ENCODE data around the gene BSPH1.

The BSPH1 gene

DNA sequence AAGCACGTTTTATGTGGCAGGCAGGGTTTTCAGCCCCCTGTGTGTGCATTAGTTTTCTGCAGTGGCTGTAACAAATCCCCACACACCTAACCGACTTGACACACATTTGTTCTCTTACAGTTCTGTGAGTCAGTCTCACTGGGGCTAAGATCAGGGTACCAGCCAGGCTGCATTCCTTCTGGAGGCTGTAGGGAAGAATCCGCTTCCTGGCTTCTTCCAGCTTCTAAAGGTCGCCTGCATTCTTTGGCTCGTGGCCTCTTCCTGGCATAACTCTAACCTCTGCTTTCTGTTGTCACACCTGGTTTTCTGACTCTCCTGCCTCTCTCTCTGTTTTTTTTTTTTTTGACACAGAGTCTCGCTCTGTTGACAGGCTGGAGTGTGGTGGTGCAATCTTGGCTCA is 8.9 kb upstream of the BSPH1 start:
- Histone ChIP-seq H4K20me1 (ENCODE audit: low read depth, low read length) (no peaks in the 10 kb centered on the region), H3K27me3 (ENCODE audit: low read length) (no peaks in the 10 kb centered on the region), H3K9me3 (ENCODE audit: insufficient read depth, low read length) (no peaks in the 10 kb centered on the region), H3K9me2 (replicated peaks; ENCODE audit: insufficient read depth, low read length) (no peaks in the 10 kb centered on the region), H2AFZ (ENCODE audit: low read depth, low read length, severe bottlenecking) (no peak overlapping the region), H3K36me3 (ENCODE audit: low read length) (no peaks in the 10 kb centered on the region), H3K9ac (ENCODE audit: low read length) (no peak overlapping the region), H3K27ac (ENCODE audit: low read depth, low read length) (no peak overlapping the region), H3F3A (ENCODE audit: insufficient read depth) (no peaks in the 10 kb centered on the region), H3K79me2 (ENCODE audit: insufficient read depth, low read length) (no peaks in the 10 kb centered on the region), H3K4me3 (ENCODE audit: insufficient read depth, low read length, poor library complexity, severe bottlenecking) (no peak overlapping the region), H3K4me2 (ENCODE audit: low read depth, low read length, poor library complexity, severe bottlenecking) (no peak overlapping the region)
- TF ChIP-seq EZH2phosphoT487 (conservative IDR thresholded peaks at IDR 0.05; ENCODE audit: low read length): no peak
- TF ChIP-seq, protein P1, sequence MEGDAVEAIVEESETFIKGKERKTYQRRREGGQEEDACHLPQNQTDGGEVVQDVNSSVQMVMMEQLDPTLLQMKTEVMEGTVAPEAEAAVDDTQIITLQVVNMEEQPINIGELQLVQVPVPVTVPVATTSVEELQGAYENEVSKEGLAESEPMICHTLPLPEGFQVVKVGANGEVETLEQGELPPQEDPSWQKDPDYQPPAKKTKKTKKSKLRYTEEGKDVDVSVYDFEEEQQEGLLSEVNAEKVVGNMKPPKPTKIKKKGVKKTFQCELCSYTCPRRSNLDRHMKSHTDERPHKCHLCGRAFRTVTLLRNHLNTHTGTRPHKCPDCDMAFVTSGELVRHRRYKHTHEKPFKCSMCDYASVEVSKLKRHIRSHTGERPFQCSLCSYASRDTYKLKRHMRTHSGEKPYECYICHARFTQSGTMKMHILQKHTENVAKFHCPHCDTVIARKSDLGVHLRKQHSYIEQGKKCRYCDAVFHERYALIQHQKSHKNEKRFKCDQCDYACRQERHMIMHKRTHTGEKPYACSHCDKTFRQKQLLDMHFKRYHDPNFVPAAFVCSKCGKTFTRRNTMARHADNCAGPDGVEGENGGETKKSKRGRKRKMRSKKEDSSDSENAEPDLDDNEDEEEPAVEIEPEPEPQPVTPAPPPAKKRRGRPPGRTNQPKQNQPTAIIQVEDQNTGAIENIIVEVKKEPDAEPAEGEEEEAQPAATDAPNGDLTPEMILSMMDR (IDR thresholded peaks at IDR 0.05; ENCODE audit: insufficient read depth, low read length, poor library complexity, severe bottlenecking): no peak

DNA sequence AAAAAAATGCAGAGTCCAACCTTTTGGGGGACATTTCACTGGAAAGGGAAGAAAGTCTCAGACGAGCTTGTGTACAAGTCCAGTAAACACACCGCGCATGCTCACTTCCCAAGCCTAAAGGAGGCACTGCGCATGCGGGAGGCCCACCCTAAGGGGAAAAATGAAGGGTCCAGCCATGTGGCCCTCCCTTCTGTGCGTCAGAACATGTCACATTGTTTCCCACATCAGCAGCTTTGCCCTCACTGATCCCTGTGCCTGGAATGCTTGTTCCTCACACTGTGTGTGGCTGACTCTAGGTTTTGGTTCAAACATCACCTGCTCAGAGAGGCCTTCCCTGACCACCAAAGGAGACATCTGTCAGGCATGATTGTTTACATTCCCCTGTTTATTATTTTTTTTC is 6.8 kb upstream of the BSPH1 start:
- Histone ChIP-seq H3K27me3 (ENCODE audit: low read length) (no peaks in the 10 kb centered on the region), H4K20me1 (ENCODE audit: low read depth, low read length) (no peaks in the 10 kb centered on the region), H3K9me2 (replicated peaks; ENCODE audit: insufficient read depth, low read length) (no peaks in the 10 kb centered on the region), H3K9me3 (ENCODE audit: insufficient read depth, low read length) (no peaks in the 10 kb centered on the region), H3F3A (ENCODE audit: insufficient read depth) (no peaks in the 10 kb centered on the region), H3K4me2 (ENCODE audit: low read depth, low read length, poor library complexity, severe bottlenecking) (no peak overlapping the region), H3K36me3 (ENCODE audit: low read length) (no peaks in the 10 kb centered on the region), H3K27ac (ENCODE audit: low read depth, low read length) (no peak overlapping the region), H2AFZ (ENCODE audit: low read depth, low read length, severe bottlenecking) (no peak overlapping the region), H3K79me2 (ENCODE audit: insufficient read depth, low read length) (no peaks in the 10 kb centered on the region), H3K9ac (ENCODE audit: low read length) (no peak overlapping the region), H3K4me3 (ENCODE audit: insufficient read depth, low read length, poor library complexity, severe bottlenecking) (no peak overlapping the region)
- no peak for TF ChIP-seq EZH2phosphoT487 (conservative IDR thresholded peaks at IDR 0.05; ENCODE audit: low read length)

DNA sequence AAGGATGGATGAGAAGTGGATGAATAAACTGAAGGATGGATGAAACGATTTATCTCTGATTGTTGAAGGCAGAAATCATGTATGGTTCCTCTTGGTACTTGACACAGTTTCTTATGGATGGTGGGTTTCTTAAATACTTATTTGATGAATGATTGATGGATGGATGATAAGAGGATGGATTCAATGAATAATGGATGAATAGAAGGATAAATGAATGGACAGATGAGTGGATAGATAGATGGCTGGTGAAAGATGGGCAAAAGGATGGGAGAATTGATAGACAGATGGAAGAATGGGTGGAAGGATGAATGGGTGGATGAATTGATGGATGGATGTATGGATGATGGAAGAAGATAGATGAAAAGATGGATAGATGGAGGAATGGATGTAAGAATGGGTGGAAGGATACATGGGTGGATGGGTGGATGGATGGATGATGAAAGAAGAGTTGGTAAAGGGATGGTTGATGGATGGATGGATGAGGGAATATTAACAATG is 4.3 kb upstream of the BSPH1 start:
- H3K27me3 ChIP-seq (ENCODE audit: low read length): no peaks in the 10 kb centered on the region
- H3K9me2 ChIP-seq (replicated peaks; ENCODE audit: insufficient read depth, low read length): no peaks in the 10 kb centered on the region
- H3K9ac ChIP-seq (ENCODE audit: low read length): no peak overlapping the region
- no peak overlapping the region for H3K27ac ChIP-seq (ENCODE audit: low read depth, low read length)
- H3K4me2 ChIP-seq (ENCODE audit: low read depth, low read length, poor library complexity, severe bottlenecking): no peak overlapping the region
- no peaks in the 10 kb centered on the region for H4K20me1 ChIP-seq (ENCODE audit: low read depth, low read length)
- H3K36me3 ChIP-seq (ENCODE audit: low read length): no peaks in the 10 kb centered on the region
- no peaks in the 10 kb centered on the region for H3K79me2 ChIP-seq (ENCODE audit: insufficient read depth, low read length)
- H3F3A ChIP-seq (ENCODE audit: insufficient read depth): no peaks in the 10 kb centered on the region
- H3K9me3 ChIP-seq (ENCODE audit: insufficient read depth, low read length): no peaks in the 10 kb centered on the region
- TF ChIP-seq, protein P1 (IDR thresholded peaks at IDR 0.05; ENCODE audit: insufficient read depth, low read length, poor library complexity, severe bottlenecking): no peak
- no peak for TF ChIP-seq EZH2phosphoT487 (conservative IDR thresholded peaks at IDR 0.05; ENCODE audit: low read length)
- H3K4me3 ChIP-seq (ENCODE audit: insufficient read depth, low read length, poor library complexity, severe bottlenecking): no peak overlapping the region
- H2AFZ ChIP-seq (ENCODE audit: low read depth, low read length, severe bottlenecking): no peak overlapping the region

DNA sequence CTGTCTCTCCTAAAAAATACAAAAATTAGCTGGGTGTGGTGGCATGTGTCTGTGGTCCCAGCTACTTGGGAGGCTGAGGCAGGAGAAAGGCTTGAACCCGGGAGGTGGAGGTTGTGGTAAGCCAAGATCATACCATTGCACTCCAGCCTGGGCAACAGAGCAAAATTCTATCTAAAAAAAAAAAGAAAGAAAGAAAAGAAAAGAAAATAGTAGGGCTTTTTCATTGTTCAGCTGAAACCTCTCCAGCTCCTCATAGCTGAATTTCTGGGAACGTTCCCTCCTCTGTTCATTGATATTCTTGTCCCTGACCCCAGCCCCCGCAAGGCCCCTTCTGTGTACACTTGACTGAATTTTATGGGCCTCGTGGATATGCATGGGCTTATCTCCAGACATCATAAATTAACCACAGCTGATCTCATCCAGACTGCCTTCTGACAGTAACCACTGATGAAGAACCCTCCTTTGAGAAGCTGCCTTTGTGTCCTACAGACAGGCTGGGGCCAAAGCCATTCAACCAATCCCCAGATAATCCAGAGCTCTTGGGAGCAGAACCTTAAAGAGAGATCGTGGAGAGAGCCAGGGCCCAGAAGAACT is 2.3 kb upstream of the BSPH1 start, which contains the start of gene ELSPBP1:
Gene ELSPBP1 (plus strand): TSS at position 424 of the 594 bp plus-strand sequence. CDS start 14,036 bp downstream, outside the sequence.
- no peak within 1 kb of the TSS for H3K4me2 ChIP-seq (ENCODE audit: low read depth, low read length, poor library complexity, severe bottlenecking)
- H3F3A ChIP-seq (ENCODE audit: insufficient read depth): no peaks in the 10 kb centered on the region
- H2AFZ ChIP-seq (ENCODE audit: low read depth, low read length, severe bottlenecking): no peak within 1 kb of the TSS
- no peaks in the 10 kb centered on the region for H3K9me3 ChIP-seq (ENCODE audit: insufficient read depth, low read length)
- H3K79me2 ChIP-seq (ENCODE audit: insufficient read depth, low read length): no peaks in the 10 kb centered on the region
- H3K9me2 ChIP-seq (replicated peaks; ENCODE audit: insufficient read depth, low read length): no peaks in the 10 kb centered on the region
- H3K27ac ChIP-seq (ENCODE audit: low read depth, low read length): no peak within 1 kb of the TSS
- no peak within 1 kb of the TSS for H3K9ac ChIP-seq (ENCODE audit: low read length)
- H3K36me3 ChIP-seq (ENCODE audit: low read length): no peaks in the 10 kb centered on the region
- TF ChIP-seq, protein P1 (IDR thresholded peaks at IDR 0.05; ENCODE audit: insufficient read depth, low read length, poor library complexity, severe bottlenecking): no peak
- no peak for TF ChIP-seq EZH2phosphoT487 (conservative IDR thresholded peaks at IDR 0.05; ENCODE audit: low read length)
- H4K20me1 ChIP-seq (ENCODE audit: low read depth, low read length): no peaks in the 10 kb centered on the region
- no peak within 1 kb of the TSS for H3K4me3 ChIP-seq (ENCODE audit: insufficient read depth, low read length, poor library complexity, severe bottlenecking)
- no peaks in the 10 kb centered on the region for H3K27me3 ChIP-seq (ENCODE audit: low read length)
